Naive thymus-derived CD8-positive, alpha-beta T cell (primary cell): ENCODE measurements around the gene TGFB3. TPM values are rescaled to one million over a fixed set of nuclear protein-coding genes. Genes with fewer than 3 reads are reported as not detected.

ENCODE experiments used
- ATAC-seq, 2 donors: fragments of 150-1000 bp; cut with Tn5 transposase in 1 of 2; sonication (Bioruptor Pico), chemical (Tn5 transposase) in 1 of 2; 1 replicate in 1 of 2; 2 replicates in 1 of 2; pipeline ENCODE4 v1.10.0; 2021; ENCODE audit warnings: mild to moderate bottlenecking in 2 of 2, moderate library complexity in 2 of 2
- POLR2A ChIA-PET: fragments of 350-600 bp; sonication (Branson Sonifier 250); formaldehyde crosslinking; loops from one replicate; lab custom pipeline; 2021; ENCODE audit warnings: antibody characterized with exemption; lab: Charles Lee
- DNase-seq, 10 donors: peaks; one replicate each; pipeline versions ENCODE4 v3.0.0 to v3.0.0-alpha.2; 2020 to 2022
- H3K27ac Mint-ChIP-seq, 10 donors: one replicate each; pipeline ENCODE4 v1.8.0; 2020 to 2022; ENCODE audit warnings: mild to moderate bottlenecking in 10 of 10, mixed read lengths in 10 of 10, moderate library complexity in 4 of 10, inconsistent platforms in 1 of 10
- H3K27me3 Mint-ChIP-seq, 5 donors: one replicate each; pipeline ENCODE4 v1.8.0; 2021 to 2022; ENCODE audit warnings: mixed read lengths in 5 of 5
- H3K36me3 Mint-ChIP-seq, 3 donors: one replicate each; pipeline ENCODE4 v1.8.0; 2020 to 2022; ENCODE audit warnings: mixed read lengths in 3 of 3, mild to moderate bottlenecking in 2 of 3, inconsistent platforms in 1 of 3
- H3K4me1 Mint-ChIP-seq, 4 donors: one replicate each; pipeline ENCODE4 v1.8.0; 2021 to 2022; ENCODE audit warnings: mixed read lengths in 4 of 4
- H3K4me3 Mint-ChIP-seq, 10 donors: one replicate each; pipeline ENCODE4 v1.8.0; 2020 to 2022; ENCODE audit warnings: mild to moderate bottlenecking in 10 of 10, mixed read lengths in 10 of 10, moderate library complexity in 6 of 10, inconsistent platforms in 1 of 10
- H3K9me3 Mint-ChIP-seq, 9 donors: one replicate each; pipeline ENCODE4 v1.8.0; 2020 to 2022; ENCODE audit warnings: mixed read lengths in 9 of 9, mild to moderate bottlenecking in 3 of 9, inconsistent platforms in 1 of 9, moderate library complexity in 1 of 9
- polyA plus RNA-seq, 3 donors: library from polyadenylated mRNA; unstranded; fragments of 300-500 nt; fragmentation: Illumina TruSeq; gene quantifications; one replicate each; pipeline ENCODE4 v1.2.3, GENCODE V29; 2021
- total RNA-seq, 8 experiments: library from RNA in 2 of 8; stranded (reverse) in 2 of 8; gene quantifications; one replicate each; pipeline ENCODE4 v1.2.3 and lab custom pipeline; 2021 to 2026

The TGFB3 gene
- total and polyA plus RNA-seq, 5 experiments from 2014 or later = 0.30 to 9.6 (median 4.9) TPM; not detected in 1

DNA sequence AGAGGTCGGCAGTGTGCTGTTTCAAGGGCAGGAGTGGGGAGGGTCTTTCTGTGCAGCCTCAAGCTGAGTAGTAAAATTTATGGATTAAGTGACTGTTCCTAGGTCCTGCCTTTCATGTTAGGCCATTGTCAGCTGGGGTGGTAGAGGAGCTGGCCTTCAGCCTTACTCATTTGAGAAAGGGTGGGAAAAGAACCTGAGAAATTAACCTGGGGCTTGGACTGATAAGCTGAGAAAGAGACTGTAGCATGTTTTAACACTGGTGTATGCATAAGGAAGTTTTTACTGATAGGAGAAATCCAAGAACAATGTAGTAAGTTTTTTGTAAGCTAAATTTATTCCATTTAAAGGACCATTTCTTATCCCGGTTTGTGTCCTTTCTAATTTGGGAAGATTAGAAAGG, 24.5 kb upstream of the TGFB3 start:
- Mint-ChIP-seq H3K9me3 (peaks cover 3 to 22% (median 17%) of the 10 kb centered on the region in 9 donors), H3K36me3 (peaks cover 42 to 72% (median 70%) of the 10 kb centered on the region in 3 donors), H3K4me3 (no peak overlapping the region), H3K27ac (peak overlapping the region in 1 of 10 donors; percentile 41), H3K4me1 (no peaks in the 10 kb centered on the region), H3K27me3 (no peaks in the 10 kb centered on the region)
- DNase-seq (no peak), ATAC-seq (no peak)
- POLR2A ChIA-PET = interaction anchor here (0.7 kb wide), 1 partner anchor 107 kb away, joined by 3 read pairs; no protein-coding TSS in a partner anchor

DNA sequence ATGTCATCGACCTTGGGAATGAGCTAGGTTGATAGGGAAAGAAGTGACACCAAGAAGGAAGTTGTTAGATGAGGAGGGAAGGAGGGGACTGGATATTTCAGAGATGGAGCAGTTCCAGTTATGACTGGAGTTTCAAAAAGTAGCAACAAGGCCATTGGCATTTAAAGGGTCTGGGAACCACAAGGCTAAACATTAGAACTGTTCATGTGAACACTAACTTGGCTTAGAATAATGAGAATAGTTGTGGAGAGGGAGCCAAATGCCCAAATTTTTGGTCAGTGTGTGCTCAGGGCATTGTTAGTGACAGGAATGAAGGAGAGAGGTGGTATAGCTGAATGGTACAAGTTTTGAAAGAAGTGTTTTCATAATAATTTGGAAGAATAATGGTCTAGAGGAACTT, 20.6 kb upstream of the TGFB3 start:
- no peak overlapping the region for H3K27ac Mint-ChIP-seq
- no peak for DNase-seq

DNA sequence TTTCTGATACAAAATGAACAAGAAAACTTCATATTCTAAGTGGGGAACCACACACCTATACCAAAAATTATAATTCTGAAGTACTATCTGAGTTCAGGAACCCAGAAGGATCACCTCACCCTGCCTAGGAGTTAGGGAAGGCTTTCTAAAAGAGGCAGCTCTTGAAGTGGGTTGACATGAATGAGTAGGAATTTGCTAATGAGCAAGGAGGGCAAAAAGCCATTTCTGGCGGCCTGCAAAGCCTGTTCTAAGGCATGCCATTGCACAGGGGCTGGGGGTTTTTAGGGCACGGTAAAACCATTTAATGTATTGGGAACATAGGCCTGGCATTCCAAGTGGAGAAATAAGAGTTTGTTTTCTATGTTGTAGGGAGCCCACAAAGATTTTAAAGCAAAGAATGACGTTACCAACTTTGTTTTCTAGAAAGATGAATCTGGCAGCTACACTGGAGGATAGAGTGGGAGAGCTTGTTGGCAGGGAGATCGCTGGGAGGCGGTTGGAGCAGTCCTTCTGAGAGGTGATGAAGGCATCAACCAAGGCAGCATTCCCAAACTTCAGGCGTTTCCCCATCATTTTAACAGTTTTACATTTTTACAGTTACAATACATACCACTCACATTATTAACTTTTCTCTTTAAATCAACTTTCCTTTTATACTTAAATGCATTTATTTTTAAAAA, 17.9 kb upstream of the TGFB3 start:
- Mint-ChIP-seq H3K27ac (no peak overlapping the region), H3K9me3 (peaks cover 2 to 14% (median 8%) of the 10 kb centered on the region in 9 donors), H3K4me1 (peaks cover 0 to 2% (median 0%) of the 10 kb centered on the region in 4 donors), H3K27me3 (no peaks in the 10 kb centered on the region), H3K4me3 (no peak overlapping the region), H3K36me3 (peaks cover 27 to 79% (median 56%) of the 10 kb centered on the region in 3 donors)
- ATAC-seq (no peak), DNase-seq (no peak)
- POLR2A ChIA-PET = no interaction called here

More for the DNA sequence above, 20.6 kb upstream of the TGFB3 start:
- ATAC-seq = no peak
- no peak overlapping the region for H3K4me3 Mint-ChIP-seq
- peaks cover 43 to 78% (median 74%) of the 10 kb centered on the region in 3 donors for H3K36me3 Mint-ChIP-seq
- H3K27me3 Mint-ChIP-seq = no peaks in the 10 kb centered on the region
- POLR2A ChIA-PET = no interaction called here
- peaks cover 3 to 22% (median 17%) of the 10 kb centered on the region in 9 donors for H3K9me3 Mint-ChIP-seq
- H3K4me1 Mint-ChIP-seq = peaks cover 0 to 2% (median 0%) of the 10 kb centered on the region in 4 donors

- H3K9me3 Mint-ChIP-seq = no peaks in the 10 kb centered on the region
- peaks cover 0 to 2% (median 0%) of the 10 kb centered on the region in 4 donors for H3K4me1 Mint-ChIP-seq
- no peaks in the 10 kb centered on the region for H3K27me3 Mint-ChIP-seq
- POLR2A ChIA-PET = no interaction called here
- ATAC-seq = no peak
- H3K4me3 Mint-ChIP-seq = no peak overlapping the region
- no peak for DNase-seq
- peaks cover 9 to 79% (median 28%) of the 10 kb centered on the region in 3 donors for H3K36me3 Mint-ChIP-seq
- H3K27ac Mint-ChIP-seq = no peak overlapping the region
Observed at GRCh38 chr14:75996488-75996887, 14.7 kb upstream of the TGFB3 start.

DNA sequence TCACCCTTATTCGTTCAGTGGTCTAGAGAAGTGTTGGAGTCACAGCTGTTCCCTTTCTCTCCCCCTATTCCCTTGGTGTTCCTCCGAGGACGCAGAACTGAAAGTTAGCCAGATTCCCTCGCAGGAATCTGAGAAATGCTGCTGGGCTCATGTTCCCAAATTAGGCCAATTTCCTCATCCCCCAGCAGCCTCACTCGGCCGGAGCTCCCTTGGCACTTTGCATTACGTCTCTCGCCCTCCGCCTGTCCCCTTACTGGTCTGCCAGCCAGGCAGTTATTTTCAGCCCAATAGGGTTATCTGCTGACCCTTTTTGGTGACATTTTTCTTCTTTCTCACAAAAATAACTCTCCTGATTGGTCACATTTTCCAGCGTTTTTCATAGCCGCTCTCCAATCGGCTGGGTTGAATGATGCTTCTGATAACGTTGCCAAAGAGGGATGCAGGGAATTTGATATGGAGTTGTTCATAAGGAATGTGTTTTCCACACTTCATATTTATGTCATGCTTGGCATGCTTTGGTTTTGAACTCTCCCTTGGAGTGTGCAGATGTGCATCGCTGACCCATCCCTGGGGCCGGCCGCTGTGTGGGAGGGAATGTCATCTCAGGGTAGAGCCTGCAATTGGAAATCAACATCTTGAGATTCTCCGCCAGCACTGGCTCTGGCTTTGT, 13.7 kb upstream of the TGFB3 start:
- Mint-ChIP-seq H3K27me3 (no peaks in the 10 kb centered on the region), H3K27ac (no peak overlapping the region), H3K4me3 (no peak overlapping the region), H3K9me3 (no peaks in the 10 kb centered on the region), H3K36me3 (peaks cover 5 to 70% (median 19%) of the 10 kb centered on the region in 3 donors), H3K4me1 (peaks cover 0 to 2% (median 0%) of the 10 kb centered on the region in 4 donors)
- DNase-seq (no peak), ATAC-seq (no peak)
- POLR2A ChIA-PET = no interaction called here

DNA sequence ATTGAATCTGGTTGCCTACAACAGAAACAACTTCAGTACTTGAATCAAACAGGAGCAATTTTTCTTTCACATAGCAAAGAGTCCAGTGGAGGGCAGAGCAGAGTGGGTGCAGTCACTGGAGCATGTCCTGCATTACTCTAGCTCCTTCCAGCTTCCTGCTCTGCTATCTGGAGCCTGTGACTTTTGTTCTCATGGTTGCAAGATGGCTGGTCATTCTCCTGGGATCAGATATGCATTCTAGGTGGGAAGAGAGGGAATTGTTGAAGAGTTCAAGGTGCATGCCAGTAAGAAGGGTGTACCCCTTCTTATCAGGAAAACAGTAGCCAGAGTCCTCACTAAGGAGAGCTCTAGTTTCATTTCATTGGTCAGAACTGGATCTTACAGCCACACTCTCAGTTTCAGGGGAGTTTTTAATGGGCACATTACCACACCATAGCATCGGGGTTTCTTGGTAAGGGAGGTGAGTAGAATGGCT, 11.8 kb upstream of the TGFB3 start:
- DNase-seq (no peak), ATAC-seq (no peak)
- H3K27ac Mint-ChIP-seq = no peak overlapping the region
- POLR2A ChIA-PET = no interaction called here
- no peak overlapping the region for H3K4me3 Mint-ChIP-seq
- peaks cover 5 to 65% (median 16%) of the 10 kb centered on the region in 3 donors for H3K36me3 Mint-ChIP-seq
- no peaks in the 10 kb centered on the region for H3K9me3 Mint-ChIP-seq
- peaks cover 0 to 4% (median 0%) of the 10 kb centered on the region in 4 donors for H3K4me1 Mint-ChIP-seq
- no peaks in the 10 kb centered on the region for H3K27me3 Mint-ChIP-seq

- DNase-seq = no peak
- peaks cover under 1 to 7% (median 3%) of the 10 kb centered on the region in 4 donors for H3K4me1 Mint-ChIP-seq
- no peak overlapping the region for H3K4me3 Mint-ChIP-seq
- POLR2A ChIA-PET = no interaction called here
- peaks cover 0 to 50% (median 6%) of the 10 kb centered on the region in 3 donors for H3K36me3 Mint-ChIP-seq
- ATAC-seq = no peak
- no peak overlapping the region for H3K27ac Mint-ChIP-seq
- no peaks in the 10 kb centered on the region for H3K9me3 Mint-ChIP-seq
- no peaks in the 10 kb centered on the region for H3K27me3 Mint-ChIP-seq
Observed at GRCh38 chr14:75991753-75992152, 10.0 kb upstream of the TGFB3 start.

DNA sequence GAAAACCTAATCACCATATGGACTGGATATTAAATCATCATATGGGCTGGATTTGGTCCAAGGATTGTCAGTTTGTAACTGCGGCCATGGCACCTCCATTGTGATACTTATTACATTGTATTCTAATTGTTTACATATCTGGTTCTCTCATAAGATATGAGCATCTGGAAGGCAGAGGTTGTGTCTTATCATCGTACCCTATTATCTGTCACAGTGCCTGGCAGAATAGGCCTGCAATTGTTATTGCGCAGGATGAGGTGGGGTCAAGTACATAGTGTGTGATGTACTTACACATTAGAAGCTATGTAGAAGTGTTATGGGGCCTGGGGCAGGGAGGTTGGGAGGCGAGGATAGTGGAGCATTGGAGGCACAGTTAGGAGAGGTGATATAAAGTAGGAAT, 8.5 kb upstream of the TGFB3 start:
- Mint-ChIP-seq H3K9me3 (no peaks in the 10 kb centered on the region), H3K4me3 (no peak overlapping the region), H3K27ac (no peak overlapping the region), H3K4me1 (peaks cover 8 to 18% (median 14%) of the 10 kb centered on the region in 4 donors), H3K36me3 (peaks cover 0 to 35% (median 6%) of the 10 kb centered on the region in 3 donors), H3K27me3 (no peaks in the 10 kb centered on the region)
- no peak for ATAC-seq
- DNase-seq = no peak
- POLR2A ChIA-PET = no interaction called here

GRCh38 chr14:75989134-75989533, 7.3 kb upstream of the TGFB3 start:
- no peak overlapping the region for H3K27ac Mint-ChIP-seq
- DNase-seq (no peak), ATAC-seq (no peak)
- no peaks in the 10 kb centered on the region for H3K9me3 Mint-ChIP-seq
- POLR2A ChIA-PET = no interaction called here
- H3K36me3 Mint-ChIP-seq = peaks cover 0 to 24% (median 6%) of the 10 kb centered on the region in 3 donors
- no peaks in the 10 kb centered on the region for H3K27me3 Mint-ChIP-seq
- H3K4me3 Mint-ChIP-seq = no peak overlapping the region
- H3K4me1 Mint-ChIP-seq = peaks cover 8 to 22% (median 17%) of the 10 kb centered on the region in 4 donors

DNA sequence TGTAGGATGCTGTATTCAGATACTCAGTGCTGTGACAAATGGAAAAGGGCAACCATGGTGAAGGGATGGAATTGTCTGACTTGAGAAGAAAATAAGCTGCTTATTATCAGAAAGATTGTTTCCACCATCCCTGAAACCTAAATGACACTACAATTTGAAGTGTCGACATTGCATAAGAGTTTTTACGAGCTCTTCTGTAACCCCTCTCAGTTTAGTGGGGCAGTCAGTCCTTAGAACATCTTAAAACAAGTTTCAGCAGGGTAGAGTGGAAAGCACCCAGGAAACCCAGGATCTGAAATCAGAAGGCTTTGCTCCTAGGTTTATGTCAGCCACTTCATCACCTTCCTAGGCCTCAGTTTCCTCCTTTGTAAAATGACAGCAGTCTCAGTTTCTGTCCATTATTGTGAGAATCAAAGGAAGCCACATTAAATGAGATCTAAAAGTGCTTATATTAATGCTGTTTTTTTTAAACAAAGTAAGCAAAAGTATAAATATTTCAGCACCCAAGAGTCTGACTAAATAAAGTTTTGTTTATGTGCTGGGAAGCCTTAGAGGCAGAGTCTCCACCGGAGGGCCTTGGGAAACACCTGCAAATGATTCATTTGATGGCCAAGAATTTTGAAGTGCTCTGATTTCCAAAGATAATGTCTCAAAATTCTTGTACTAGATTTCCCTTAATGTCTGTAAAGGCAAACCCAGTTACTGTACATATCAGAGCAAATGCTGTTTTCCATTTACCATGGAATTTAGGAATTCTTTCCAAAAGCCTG, 5.6 kb upstream of the TGFB3 start:
- Mint-ChIP-seq H3K9me3 (no peaks in the 10 kb centered on the region), H3K4me3 (peak overlapping the region in 5 of 10 donors; percentile 14 to 90 (median 31)), H3K4me1 (peaks cover 8 to 26% (median 18%) of the 10 kb centered on the region in 4 donors), H3K27ac (peak overlapping the region in 2 of 10 donors; percentile 18 to 95), H3K27me3 (no peaks in the 10 kb centered on the region), H3K36me3 (peaks cover 0 to 13% (median 6%) of the 10 kb centered on the region in 3 donors)
- POLR2A ChIA-PET = no interaction called here
- no peak for DNase-seq
- no peak for ATAC-seq

- H3K36me3 Mint-ChIP-seq = peaks cover 0 to 8% (median 6%) of the 10 kb centered on the region in 3 donors
- H3K4me3 Mint-ChIP-seq = peak overlapping the region; percentile 84 to 95 (median 90)
- no peaks in the 10 kb centered on the region for H3K27me3 Mint-ChIP-seq
- ATAC-seq (no peak), DNase-seq (no peak)
- peaks cover 11 to 34% (median 23%) of the 10 kb centered on the region in 4 donors for H3K4me1 Mint-ChIP-seq
- POLR2A ChIA-PET = no interaction called here
- no peaks in the 10 kb centered on the region for H3K9me3 Mint-ChIP-seq
- peak overlapping the region; percentile 37 to 98 (median 93) for H3K27ac Mint-ChIP-seq
Observed at GRCh38 chr14:75986439-75986765, 4.6 kb upstream of the TGFB3 start.

GRCh38 chr14:75985618-75986438, 4.0 kb upstream of the TGFB3 start, which contains the start of gene IFT43:
IFT43 (plus strand) TSS chr14:75985763; CDS start chr14:75985787, 24 bp downstream.
- Mint-ChIP-seq H3K27ac (peak within 1 kb of the TSS; percentile 78 to 98 (median 93)), H3K4me1 (peaks cover 14 to 40% (median 29%) of the 10 kb centered on the region in 4 donors), H3K9me3 (no peaks in the 10 kb centered on the region), H3K4me3 (peak within 1 kb of the TSS; percentile 84 to 95 (median 90)), H3K36me3 (peaks cover 0 to 8% (median 6%) of the 10 kb centered on the region in 3 donors), H3K27me3 (no peaks in the 10 kb centered on the region)
- POLR2A ChIA-PET = interaction anchor here (1.2 to 1.3 kb wide), 2 partner anchors 9 to 79 kb away, joined by 3 read pairs; no protein-coding TSS in a partner anchor
- ATAC-seq (peak; percentile 69 to 73), DNase-seq (peak; percentile 83 to 96 (median 91))
